Activated CD4-positive, alpha-beta T cell treated with anti-CD3 and anti-CD28 coated beads, Interleukin-2, amount 50 U/mL, for 24 hours (primary cell): ENCODE results near the gene CLIP4.

Experiments used
- DNase-seq, 2 donors: peaks; one replicate each; pipeline ENCODE4 v3.0.0-alpha.2; 2020; ENCODE audit warnings: low read depth in 1 of 2, low spot score in 1 of 2

CLIP4 gene

DNA sequence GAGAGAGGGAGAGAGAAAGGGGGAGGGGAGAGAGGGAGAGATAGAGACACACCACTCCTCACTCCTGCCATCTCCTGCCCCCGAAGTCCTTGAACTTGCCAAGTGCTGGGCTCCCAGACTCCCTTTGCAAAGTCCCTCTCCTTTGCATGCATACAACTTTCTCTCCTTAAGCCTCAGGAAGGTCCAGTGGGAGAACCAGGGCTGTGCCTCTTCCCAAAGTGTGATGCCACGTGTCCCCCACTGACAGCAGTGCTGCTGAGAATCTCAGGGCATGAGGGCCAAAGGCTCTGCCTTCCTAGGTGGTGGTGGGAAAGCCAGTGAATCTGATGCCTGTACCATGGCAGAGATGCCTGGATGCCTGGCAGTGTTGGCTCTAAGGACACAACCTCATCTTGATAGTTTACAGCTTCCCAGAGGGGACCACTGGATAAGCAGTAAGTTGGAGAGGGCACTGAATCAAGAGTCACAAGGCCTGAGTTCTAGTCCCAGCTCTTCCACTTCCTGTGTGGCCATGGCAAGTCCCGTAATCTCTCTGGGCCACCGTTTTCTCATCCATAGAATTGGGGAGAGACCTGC lies 103.4 kb downstream of the CLIP4 start:
- no peak for DNase-seq

DNA sequence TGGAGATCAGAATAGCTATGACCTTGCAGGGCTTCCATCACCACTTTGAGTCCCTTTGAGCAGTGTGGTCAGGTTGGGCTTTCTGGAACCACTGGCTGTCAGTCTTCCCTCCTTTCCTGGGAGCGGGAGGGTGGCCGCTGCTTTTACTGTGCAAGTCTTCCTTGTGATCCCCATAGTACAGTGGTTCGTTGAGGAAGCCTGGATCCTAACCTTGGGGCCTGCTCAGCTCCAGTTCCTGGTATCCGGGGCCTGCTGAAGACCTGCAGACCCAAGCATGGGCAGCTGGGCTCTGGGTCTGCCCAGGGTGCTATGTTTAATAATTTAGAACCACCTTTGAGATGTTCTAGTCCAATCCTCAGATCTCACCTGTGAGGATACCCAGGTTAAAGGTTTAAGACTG lies 104.2 kb downstream of the CLIP4 start:
- DNase-seq: no peak

DNA sequence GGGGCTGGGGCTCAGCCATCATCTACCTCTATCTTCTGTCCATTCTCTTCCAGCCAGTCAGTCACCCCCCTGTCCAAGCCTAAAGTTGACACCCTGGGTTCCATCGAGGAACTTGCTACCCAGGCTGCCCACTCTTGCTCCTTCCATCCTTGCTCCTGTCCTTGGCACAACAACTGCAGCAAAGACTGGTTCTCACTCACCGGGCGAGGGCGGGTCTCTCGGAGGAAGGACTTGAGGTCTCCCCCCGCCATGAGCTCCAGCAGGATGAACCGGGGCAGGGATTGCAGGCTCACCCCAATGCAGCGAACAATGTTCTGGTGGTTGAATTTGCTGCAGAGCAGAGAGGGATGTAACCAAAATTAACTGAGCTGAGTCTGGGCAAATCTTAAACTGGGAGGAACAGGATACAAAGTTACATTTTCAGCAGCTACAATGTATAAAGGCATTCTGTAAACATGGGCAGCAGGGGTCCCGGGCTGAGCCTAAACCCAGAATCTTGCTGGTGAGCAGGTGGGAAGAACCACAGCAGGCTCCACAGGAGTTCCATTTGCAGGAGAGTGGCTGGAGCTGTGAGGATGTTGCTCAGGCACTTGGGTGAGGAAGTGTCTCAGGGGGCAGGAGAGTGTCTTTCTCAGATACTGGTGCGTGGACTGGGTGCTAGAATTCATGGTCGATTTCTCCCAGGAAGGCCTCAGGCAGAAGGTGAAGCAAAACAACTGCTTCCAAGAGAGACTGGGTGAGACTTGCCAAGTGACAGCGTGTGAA lies 105.5 kb downstream of the CLIP4 start:
- DNase-seq: no peak

DNA sequence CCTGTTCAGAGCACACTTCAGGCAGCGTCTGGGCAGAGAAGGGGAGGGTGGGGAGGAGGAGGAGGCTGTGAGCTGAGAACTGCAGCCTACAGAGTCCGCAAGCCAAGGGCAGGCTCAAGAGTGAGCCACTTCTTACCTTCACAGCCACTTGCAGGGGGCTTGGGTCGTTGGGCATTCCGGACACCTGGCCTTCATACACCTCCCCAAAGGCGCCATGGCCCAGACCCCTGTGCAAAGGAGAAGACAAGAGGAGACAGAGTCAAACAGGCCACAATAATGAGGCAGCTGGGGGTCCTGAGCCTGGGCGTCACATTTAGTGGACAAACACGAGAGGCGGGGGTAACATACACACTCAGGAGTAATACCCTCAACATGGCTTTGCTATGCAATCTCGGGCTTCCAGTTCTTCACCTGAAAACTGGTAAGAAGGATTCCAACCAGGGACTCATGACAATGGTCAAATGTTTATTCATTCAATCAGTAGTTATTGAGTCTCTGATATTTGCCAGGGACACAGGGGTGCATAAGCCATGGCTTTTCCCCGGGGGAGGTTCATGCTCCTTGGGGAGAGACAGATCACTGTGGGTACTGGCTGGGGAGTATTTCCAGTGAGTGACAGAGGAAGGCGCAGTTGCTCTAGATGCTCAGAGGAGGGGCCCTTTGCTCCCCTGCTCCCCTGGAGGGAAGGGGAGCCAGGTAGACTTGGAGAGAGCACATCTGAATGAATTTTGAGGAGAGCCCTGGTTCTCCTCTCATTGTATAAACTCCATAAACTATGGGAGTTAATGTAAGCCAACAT lies 107.4 kb downstream of the CLIP4 start:
- no peak for DNase-seq

DNA sequence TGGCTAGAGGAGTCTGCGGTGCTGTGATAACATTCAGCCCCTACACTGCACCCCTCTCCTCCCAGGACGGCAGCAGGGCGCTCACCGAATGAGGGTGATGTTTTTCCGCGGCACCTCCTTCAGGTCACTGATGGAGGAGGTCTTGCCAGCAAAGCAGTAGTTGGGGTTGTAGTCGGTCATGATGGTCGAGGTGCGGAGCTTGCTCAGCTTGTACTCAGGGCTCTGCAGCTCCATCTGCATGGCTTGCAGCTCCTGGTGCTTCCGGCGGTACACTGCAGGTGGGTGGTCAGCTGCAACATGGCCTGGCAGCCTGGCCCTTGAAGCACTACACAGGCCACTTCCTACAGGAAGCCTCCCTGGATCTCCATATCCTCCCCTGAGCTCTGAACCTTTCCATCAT lies 108.0 kb downstream of the CLIP4 start:
- no peak for DNase-seq

DNA sequence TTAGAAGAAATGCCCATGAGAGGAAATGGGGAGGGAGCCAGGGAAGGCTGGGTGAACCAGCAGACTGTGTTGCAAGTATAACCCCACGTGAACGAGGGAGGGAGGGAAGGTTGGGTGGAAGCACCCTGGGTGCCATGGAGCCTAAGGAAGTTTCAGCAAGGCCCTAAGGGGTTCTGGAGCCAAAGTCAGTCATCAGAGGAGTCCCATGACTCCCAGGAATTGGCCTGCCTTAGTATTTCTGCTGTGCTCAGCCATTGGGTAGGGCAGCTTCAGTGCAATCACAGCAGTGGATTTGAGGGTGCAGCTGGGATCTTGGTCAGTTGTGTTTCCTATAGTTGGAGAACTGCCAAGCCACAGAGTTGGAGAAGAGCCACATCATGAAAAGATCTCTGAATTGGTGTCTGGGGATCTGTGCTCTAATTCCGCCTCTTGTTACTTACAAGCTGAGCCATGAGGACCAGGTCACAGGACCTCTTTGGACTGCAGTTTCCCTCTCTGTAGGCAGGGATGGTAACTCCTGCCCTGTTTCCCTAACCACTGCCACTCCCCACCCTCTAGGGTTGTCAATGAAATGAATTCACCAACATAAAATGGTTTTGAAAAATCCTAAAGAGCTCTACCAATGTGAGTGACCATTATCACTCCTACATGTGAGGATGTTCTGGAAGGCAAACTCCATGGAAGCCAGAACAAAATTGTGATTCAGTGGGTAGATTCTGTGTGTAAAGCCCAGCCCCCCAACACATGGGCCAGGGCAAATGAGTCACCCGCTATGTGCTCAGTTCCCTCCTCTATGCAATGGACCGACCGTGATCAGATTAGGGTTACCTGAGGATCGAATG lies 108.9 kb downstream of the CLIP4 start:
- DNase-seq: no peak

DNA sequence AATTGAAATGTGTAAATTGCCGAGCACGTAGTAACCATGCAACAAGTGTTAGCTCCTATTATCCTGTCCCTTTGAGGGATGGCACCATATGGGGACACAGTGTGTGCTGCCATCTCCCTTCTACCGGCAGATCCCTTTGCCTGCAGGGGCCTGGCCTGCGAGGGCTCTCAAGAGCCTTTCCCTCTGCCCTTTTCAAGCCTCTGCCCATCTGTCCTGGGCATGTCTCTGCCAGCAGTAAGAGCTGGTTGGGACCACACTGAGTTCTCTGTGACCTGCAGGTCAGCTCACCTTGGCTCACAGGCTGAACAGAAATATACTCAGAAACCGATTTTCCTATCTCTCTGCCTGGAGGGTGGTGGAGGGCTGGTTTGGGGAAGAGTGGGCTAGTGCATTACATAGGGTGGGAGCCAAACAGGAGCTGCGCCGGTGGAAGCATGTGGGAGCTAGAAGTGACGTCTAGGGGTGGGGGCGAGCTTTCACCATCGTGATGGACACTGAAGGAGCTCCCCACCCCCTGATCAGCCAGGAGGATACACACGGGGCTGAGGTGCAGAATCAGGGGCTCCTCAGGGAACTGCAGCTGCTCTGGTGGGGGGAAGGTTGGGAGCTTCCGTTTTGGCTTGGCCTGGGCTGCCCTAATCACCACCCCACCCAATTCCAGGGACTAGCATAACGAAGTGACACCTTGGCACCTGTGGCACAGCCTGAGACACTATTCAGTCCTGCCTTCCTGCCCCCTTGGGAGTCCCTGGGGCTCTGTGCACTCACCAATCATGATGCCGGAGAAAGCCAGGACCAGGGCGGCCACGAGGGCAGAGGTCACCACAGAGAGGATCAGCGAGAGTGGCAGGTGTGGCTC lies 109.7 kb downstream of the CLIP4 start:
- no peak for DNase-seq

DNA sequence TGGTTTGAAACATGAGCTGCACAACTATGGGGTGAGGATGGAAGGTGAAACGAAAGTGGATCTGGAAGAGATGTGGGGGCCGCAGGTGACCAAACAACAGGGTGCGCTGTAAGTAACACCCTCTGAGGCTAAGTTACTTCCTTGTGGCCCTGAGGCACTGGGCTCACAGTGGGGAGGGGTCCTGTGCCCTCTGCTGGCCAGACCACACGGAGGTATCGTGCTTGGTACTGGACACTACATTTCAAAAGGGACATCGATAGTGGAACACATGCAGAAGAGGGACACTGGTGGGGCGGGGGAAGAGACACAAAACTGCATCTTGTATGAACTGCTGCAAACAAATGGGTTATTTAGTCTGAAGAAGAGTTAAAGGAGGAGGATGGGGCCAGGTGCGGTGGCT lies 110.6 kb downstream of the CLIP4 start:
- DNase-seq: no peak

DNA sequence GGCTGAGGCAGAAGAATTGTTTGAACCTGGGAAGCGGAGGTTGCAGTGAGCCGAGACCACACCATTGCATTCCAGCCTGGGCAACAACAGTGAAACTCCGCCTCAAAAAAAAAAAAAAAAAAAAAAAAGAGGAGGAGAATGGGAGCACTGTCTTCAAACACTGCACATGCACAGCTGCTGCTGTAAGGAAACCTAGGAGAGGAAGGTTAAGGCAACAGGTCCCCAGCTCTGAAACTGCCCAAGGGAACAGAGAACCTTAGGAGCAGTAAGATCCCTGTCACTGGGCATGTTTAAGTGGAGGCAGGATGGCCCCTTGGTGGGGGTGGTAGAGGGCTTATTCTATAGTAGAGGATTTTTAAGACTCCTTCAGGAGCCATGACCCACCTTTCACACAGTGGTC lies 111.2 kb downstream of the CLIP4 start:
- DNase-seq: no peak

DNA sequence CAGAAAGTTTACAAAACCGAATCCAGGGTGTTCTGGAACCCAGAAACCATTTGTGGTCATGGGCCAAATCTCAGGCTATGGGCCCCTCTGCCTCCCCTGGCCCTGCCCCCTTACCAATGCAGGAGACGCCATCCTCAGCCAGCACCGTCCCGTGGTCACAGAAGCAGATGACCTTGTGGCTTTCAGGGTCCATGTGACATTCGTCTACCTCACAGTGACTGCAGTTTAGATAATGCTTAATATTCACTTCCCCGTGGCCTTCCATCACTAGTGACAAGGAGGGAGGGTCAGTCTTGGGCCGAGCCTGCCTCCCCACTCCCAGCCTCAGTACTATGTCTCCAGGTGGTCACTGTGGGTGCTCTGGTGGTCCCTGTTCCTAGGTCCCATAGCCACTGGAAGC lies 111.6 kb downstream of the CLIP4 start:
- no peak for DNase-seq

DNA sequence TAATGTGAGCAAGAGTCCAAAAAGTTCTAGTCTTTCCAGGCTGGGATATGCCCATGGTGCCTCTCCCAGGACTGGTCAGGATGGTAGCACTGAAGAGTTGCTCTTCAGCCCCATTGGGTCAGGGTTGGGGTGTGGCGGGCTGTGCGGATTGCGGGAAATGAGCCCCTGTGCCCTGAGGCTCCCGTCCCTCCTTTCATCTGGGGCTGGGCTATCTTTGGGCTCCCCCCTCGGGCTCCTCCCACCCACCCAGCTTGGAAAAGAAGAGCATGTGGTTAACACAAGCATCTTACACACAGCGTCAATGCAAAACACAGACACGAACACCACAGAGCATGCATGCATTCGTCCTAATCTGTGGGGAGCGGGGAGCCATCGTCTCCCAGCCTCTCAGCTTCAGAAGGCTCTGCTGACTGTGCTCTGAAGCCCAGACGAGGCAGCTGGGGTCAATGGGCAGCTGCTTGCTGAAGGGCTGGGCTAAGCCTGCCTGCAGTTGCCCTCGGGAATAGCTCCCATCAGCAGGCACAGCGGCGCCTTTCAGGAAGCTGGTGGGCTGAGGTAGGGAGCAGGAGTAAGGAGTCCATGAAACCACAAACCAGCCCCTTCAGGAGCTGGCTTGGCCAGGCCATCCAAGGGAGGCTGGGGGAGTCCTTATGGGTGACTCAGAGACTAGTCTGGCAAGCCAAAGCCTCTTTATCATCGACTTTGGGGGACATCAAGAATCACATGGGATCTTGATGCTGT lies 112.9 kb downstream of the CLIP4 start:
- no peak for DNase-seq

DNA sequence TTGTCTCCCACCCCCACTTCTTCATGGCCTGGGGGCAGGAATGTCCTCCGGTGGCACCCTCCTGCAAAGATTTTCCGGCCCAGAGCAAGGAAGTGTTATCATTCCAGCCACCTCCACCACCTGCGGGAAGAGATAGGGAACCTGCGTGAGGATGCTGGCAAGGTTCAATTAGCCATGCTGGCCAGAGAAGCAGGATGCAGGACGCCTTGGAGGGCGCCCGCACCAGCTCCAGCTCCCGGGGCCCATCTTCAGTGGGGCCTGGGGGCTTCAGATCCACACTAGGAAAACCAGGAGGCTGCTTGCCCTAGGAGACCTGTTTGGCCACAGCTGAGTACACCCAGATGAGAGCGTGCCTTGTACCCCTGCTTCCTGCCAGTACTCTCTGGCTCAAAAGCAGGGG lies 113.7 kb downstream of the CLIP4 start:
- no peak for DNase-seq

DNA sequence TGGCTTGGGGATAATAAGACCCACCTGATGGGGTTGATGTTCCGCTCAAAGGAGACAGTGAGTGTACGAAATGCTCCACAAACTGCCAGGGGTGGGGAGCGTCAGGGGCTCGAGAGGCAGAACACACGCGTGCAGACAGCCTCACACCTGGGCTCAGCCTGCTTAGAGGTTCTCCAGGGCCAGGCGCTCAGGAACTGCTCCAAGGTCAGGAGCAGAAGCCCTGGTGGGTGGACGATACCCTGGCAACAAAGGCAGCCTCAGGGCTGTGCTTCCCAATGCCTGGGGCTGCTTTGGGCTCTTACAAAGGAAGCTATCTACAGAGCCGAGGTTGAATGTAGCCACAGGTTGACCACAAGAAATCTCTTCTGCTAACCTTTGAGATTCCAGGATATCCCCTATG lies 114.4 kb downstream of the CLIP4 start:
- DNase-seq: no peak

DNA sequence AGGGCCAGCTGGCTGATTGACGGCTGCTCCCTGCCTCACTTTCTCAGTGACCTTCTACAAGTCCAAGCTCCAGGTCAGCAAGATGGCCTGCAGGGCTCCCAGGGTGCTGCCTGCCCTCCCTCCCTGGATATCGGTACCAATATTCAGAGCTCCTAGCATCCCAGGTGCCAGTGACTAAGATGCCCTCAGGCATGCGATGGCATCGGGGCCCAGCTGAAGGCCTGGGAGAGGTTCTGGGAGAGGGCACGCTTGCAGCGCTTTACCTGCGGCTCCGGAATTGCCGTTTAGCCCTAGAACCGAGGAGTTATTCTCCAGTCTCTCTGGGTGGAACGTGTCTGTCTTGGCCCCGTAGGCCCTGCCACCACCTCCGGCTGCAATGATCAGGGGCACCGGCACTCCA lies 116.8 kb downstream of the CLIP4 start:
- no peak for DNase-seq

DNA sequence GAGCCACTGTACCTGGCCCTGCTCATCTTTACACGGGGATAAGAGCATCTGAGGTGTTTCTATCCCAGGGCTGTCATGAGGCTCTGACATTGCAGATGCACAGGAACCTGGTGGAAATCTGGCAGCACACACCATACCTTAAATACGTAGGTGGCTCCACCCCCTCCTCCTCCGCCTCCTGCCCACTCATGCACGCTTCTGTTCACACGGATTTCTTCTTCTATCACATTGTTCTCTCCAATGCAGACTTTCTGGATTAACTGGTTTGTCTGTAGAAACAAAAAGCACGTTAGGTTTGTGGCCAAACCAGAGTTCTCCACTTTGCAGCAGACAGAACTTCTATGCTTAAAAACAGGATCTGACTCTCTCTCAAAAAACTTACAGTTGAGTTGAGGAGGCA lies 118.2 kb downstream of the CLIP4 start:
- no peak for DNase-seq

DNA sequence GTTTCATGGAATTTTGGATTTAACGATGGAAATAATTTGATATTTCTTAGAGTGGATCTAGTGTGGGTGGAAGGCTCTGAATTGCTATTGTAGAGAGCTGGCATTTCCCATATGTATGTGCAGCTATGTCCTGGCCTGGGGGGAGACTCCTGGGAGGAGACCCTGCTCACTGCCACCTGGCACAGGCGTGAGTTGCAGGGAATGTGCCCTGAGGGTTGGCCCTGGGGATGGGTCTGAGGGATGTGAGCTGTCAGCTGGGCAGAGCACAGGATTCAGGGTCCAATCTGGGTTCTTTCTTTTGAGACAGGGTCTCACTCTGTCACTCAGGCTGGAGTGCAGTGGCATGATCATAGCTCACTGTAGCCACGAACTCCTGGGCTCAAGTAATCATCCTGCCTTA lies 120.2 kb downstream of the CLIP4 start:
- DNase-seq: no peak

DNA sequence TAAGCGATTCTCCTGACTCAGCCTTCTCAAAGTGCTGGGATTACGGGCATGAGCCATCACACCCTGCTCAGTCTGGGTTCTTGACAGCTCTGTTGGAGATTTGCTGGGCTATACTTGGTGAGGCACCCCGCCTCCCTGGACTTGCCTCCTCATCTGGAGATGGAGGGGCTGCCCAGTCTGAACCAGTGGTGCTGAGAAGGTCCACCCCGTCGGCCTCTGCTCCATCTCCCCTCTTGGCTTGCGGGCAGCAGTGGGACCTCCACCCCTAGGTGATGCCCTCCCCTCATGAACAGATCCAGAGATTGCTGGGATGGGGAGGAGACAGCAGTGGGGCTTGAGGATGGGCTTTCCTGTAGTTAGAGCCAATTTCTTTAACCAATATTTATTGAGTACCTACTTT lies 120.9 kb downstream of the CLIP4 start:
- DNase-seq: no peak

DNA sequence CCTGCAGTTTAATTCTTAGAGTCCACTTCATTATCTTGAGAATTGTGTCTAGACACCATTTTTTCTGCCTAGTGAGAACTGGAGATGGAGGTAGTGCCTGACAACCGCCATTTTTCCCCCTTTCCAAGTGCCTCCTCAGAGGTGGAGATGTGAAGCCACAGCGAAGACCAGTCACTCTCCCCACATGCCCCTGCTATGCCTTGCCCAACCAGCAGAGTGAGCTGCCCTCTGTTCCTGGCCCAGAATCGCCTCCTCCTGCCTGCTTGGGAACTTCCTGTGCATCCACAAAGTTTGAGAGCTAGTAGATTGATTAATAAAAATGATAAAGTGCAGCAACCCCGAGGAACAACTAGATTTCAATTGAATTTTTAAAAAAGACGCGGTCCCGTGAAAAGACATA lies 123.3 kb downstream of the CLIP4 start:
- DNase-seq: no peak
